ENCODE data around the gene MYOM3.

Gene MYOM3

GRCh38 chr1:24111996-24112779 is at the start of gene MYOM3:
TSS of gene MYOM3 (minus strand) at chr1:24112135. CDS start at chr1:24108636, 3,499 bp downstream.
- no peaks in the 10 kb centered on the region for H3K36me3 ChIP-seq (ENCODE audit: control insufficient read depth, insufficient read depth, low read length)
- no peak within 1 kb of the TSS for H3K27ac ChIP-seq (ENCODE audit: low read depth, low read length)
- no peaks in the 10 kb centered on the region for H3K9me3 ChIP-seq (ENCODE audit: control insufficient read depth, insufficient read depth, low read length)
- no peak within 1 kb of the TSS for H3K9ac ChIP-seq (ENCODE audit: low read depth, low read length)
- peaks cover 19% of the 10 kb centered on the region; the same call in 1 of the 2 replicates for H3K4me1 ChIP-seq (ENCODE audit: control insufficient read depth, insufficient read depth, low read length)
- no peaks in the 10 kb centered on the region for H3K27me3 ChIP-seq (ENCODE audit: control insufficient read depth, insufficient read depth, low read length)
- no peak within 1 kb of the TSS for H3K4me3 ChIP-seq (ENCODE audit: low read depth, low read length)

DNA sequence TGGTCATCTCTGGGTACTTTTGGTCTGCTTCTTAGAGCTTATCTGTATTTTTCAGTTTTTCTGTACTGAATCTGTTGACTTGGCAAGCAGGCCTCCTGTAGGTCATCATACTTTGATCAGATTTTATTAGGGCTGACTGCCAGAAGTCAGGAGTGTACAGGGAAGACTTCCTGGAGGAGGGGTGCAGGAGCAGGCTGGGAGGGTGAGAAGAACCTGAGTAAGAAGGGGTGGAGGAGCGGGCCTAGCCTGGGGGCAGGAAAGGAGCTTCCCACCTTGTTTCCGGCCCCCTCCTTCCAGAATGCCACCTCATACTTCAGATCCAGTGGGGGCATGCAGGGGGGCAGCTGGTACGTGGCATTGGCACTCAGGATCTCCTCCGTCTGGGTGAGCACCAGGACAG is 49.3 kb upstream of the MYOM3 start:
- peaks cover 33% of the 10 kb centered on the region for H3K36me3 ChIP-seq (ENCODE audit: control insufficient read depth, insufficient read depth, low read length)
- H3K27ac ChIP-seq (ENCODE audit: low read depth, low read length), result no peak overlapping the region
- H3K27me3 ChIP-seq (ENCODE audit: control insufficient read depth, insufficient read depth, low read length), result no peaks in the 10 kb centered on the region
- no peaks in the 10 kb centered on the region for H3K9me3 ChIP-seq (ENCODE audit: control insufficient read depth, insufficient read depth, low read length)
- no peaks in the 10 kb centered on the region for H3K4me1 ChIP-seq (ENCODE audit: control insufficient read depth, insufficient read depth, low read length)
- no peak overlapping the region for H3K4me3 ChIP-seq (ENCODE audit: low read depth, low read length)
- H3K9ac ChIP-seq (ENCODE audit: low read depth, low read length), result no peak overlapping the region

DNA sequence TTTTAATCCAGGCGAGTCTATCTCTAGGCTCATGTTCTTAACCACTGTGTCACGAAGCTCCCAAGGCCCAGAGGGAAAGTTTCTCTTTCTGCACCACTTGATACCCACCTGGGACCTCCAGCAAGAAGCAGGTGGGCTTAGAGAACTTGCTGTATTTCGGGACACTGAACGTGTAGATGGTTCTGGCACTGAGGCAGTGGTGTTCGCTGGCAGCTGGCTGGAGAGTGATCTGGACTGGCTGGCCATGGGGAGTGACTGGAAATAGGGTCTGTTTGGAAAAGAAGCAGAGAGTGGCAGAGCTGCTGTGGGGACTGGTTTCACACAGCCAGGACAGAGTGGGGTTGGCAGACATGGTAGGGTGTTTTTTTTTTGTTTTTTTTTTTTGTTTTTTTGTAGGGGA is 47.4 kb upstream of the MYOM3 start:
- peaks cover 25% of the 10 kb centered on the region for H3K36me3 ChIP-seq (ENCODE audit: control insufficient read depth, insufficient read depth, low read length)
- H3K27me3 ChIP-seq (ENCODE audit: control insufficient read depth, insufficient read depth, low read length), result no peaks in the 10 kb centered on the region
- H3K4me3 ChIP-seq (ENCODE audit: low read depth, low read length), result no peak overlapping the region
- no peak overlapping the region for H3K27ac ChIP-seq (ENCODE audit: low read depth, low read length)
- no peaks in the 10 kb centered on the region for H3K9me3 ChIP-seq (ENCODE audit: control insufficient read depth, insufficient read depth, low read length)
- 0 out of 2 replicates have a peak, but pooled peaks cover under 1% of the 10 kb centered on the region for H3K4me1 ChIP-seq (ENCODE audit: control insufficient read depth, insufficient read depth, low read length)
- H3K9ac ChIP-seq (ENCODE audit: low read depth, low read length), result no peak overlapping the region

DNA sequence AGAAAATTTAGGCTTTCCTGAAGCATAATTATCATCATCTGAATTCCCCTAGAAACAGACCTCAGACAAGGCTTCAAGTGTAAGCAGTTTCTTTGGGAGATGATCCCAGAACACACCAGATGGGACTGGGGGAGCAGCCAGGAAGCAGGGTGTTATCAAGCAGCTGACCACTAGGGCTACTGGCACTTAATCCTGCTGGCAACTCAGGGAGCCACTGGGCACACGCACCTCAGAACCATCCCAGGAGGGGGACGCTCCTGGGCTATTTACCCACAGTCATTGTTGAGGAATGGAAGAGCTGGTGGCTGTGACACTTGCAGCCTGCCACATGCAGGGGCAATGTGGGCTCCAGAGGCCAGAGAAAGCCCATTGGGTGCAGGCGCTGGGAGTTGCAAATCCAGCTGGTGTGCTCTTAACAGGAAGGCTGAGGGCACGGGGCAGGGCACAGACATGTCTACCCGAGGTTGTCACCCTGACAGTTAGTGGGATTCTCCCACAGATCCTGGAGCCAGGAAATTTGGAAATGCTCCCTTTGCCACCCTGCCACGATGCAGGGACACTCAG is 46.1 kb upstream of the MYOM3 start:
- Histone ChIP-seq H3K27me3 (ENCODE audit: control insufficient read depth, insufficient read depth, low read length) (no peaks in the 10 kb centered on the region), H3K9me3 (ENCODE audit: control insufficient read depth, insufficient read depth, low read length) (no peaks in the 10 kb centered on the region), H3K4me1 (ENCODE audit: control insufficient read depth, insufficient read depth, low read length) (peaks cover 5% of the 10 kb centered on the region; the same call in 1 of the 2 replicates), H3K9ac (ENCODE audit: low read depth, low read length) (no peak overlapping the region), H3K36me3 (ENCODE audit: control insufficient read depth, insufficient read depth, low read length) (peaks cover 25% of the 10 kb centered on the region), H3K27ac (ENCODE audit: low read depth, low read length) (no peak overlapping the region), H3K4me3 (ENCODE audit: low read depth, low read length) (no peak overlapping the region)

GRCh38 chr1:24156542-24157260 is 44.8 kb upstream of the MYOM3 start:
- H3K27ac ChIP-seq (ENCODE audit: low read depth, low read length), result no peak overlapping the region
- H3K4me3 ChIP-seq (ENCODE audit: low read depth, low read length), result no peak overlapping the region
- no peaks in the 10 kb centered on the region for H3K27me3 ChIP-seq (ENCODE audit: control insufficient read depth, insufficient read depth, low read length)
- H3K9me3 ChIP-seq (ENCODE audit: control insufficient read depth, insufficient read depth, low read length), result no peaks in the 10 kb centered on the region
- peaks cover 25% of the 10 kb centered on the region for H3K36me3 ChIP-seq (ENCODE audit: control insufficient read depth, insufficient read depth, low read length)
- peaks cover 9% of the 10 kb centered on the region for H3K4me1 ChIP-seq (ENCODE audit: control insufficient read depth, insufficient read depth, low read length)
- no peak overlapping the region for H3K9ac ChIP-seq (ENCODE audit: low read depth, low read length)

- H3K9me3 ChIP-seq (ENCODE audit: control insufficient read depth, insufficient read depth, low read length), result no peaks in the 10 kb centered on the region
- H3K27ac ChIP-seq (ENCODE audit: low read depth, low read length), result no peak overlapping the region
- H3K9ac ChIP-seq (ENCODE audit: low read depth, low read length), result no peak overlapping the region
- peaks cover 23% of the 10 kb centered on the region for H3K36me3 ChIP-seq (ENCODE audit: control insufficient read depth, insufficient read depth, low read length)
- H3K27me3 ChIP-seq (ENCODE audit: control insufficient read depth, insufficient read depth, low read length), result no peaks in the 10 kb centered on the region
- no peak overlapping the region for H3K4me3 ChIP-seq (ENCODE audit: low read depth, low read length)
- peaks cover 18% of the 10 kb centered on the region for H3K4me1 ChIP-seq (ENCODE audit: control insufficient read depth, insufficient read depth, low read length)
Measured at GRCh38 chr1:24155011-24155782, 43.3 kb upstream of the MYOM3 start.

GRCh38 chr1:24154215-24154614 is 42.3 kb upstream of the MYOM3 start:
- no peak overlapping the region for H3K4me3 ChIP-seq (ENCODE audit: low read depth, low read length)
- peak overlapping the region; percentile 16 for H3K27ac ChIP-seq (ENCODE audit: low read depth, low read length)
- H3K4me1 ChIP-seq (ENCODE audit: control insufficient read depth, insufficient read depth, low read length), result peaks cover 23% of the 10 kb centered on the region
- H3K36me3 ChIP-seq (ENCODE audit: control insufficient read depth, insufficient read depth, low read length), result peaks cover 21% of the 10 kb centered on the region
- no peaks in the 10 kb centered on the region for H3K27me3 ChIP-seq (ENCODE audit: control insufficient read depth, insufficient read depth, low read length)
- H3K9me3 ChIP-seq (ENCODE audit: control insufficient read depth, insufficient read depth, low read length), result no peaks in the 10 kb centered on the region
- H3K9ac ChIP-seq (ENCODE audit: low read depth, low read length), result no peak overlapping the region

DNA sequence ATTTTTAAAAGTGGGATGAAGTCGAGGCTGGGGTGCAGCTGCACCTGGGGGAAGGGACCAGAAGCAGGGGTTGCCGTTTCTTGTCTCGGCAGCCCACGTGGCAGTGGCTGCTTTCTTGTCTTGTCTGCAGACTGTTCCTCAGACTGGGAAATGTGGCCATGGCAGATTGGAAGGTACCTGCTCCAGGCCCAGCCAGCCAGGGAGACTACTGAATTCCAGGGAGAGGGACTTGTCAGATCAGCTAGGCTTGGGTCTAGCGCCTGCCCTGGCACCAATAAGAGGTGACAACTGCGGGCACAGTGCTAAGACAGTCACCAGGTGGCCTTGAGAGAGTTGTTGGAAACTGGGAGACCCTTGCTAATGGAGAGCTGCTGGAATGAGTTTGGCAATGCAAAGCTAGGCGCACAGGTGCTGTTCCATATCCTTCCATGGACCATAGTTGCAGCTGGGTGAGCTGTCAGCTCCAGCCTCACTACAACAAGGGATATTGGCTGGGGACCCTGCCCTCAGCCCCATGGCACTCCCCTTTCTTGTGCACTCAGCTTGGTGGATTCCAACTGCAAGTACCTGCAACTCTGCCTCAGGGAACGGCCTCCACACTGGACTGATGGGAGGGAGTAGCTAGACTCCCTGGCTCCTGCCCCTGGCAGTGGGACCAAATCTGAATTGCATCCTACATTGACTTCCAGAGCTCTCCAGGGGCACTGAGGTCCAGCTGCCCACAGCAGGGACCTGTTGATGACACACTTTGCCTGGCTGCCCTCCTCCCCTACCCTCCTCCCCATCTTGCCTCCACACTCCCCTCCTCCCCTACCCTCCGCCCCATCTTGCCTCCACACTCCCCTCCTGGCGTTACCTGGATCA is 40.9 kb upstream of the MYOM3 start:
- H3K9ac ChIP-seq (ENCODE audit: low read depth, low read length), result no peak overlapping the region
- H3K36me3 ChIP-seq (ENCODE audit: control insufficient read depth, insufficient read depth, low read length), result peaks cover 17% of the 10 kb centered on the region
- peak overlapping the region; percentile 16 for H3K27ac ChIP-seq (ENCODE audit: low read depth, low read length)
- no peaks in the 10 kb centered on the region for H3K9me3 ChIP-seq (ENCODE audit: control insufficient read depth, insufficient read depth, low read length)
- peaks cover 23% of the 10 kb centered on the region for H3K4me1 ChIP-seq (ENCODE audit: control insufficient read depth, insufficient read depth, low read length)
- H3K4me3 ChIP-seq (ENCODE audit: low read depth, low read length), result no peak overlapping the region
- no peaks in the 10 kb centered on the region for H3K27me3 ChIP-seq (ENCODE audit: control insufficient read depth, insufficient read depth, low read length)

DNA sequence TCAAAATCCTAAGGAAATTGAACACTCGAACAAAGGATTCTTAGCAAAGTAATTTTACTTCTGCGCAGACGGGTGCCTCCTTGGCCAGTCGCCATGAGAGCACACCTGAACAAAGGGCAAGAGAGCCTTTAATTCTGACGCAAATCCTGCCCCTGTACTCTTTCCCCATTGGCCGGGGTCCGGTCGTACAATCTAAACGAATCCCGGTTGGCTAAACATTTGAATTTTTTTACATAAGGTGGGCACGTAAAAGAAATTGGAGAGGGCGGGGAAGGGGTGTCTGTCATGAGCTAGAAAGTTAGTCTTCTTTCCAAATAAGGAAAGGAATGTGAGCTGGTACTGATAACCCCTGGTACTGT is 39.2 kb upstream of the MYOM3 start:
- Histone ChIP-seq H3K9ac (ENCODE audit: low read depth, low read length) (peak overlapping the region; percentile 94), H3K4me1 (ENCODE audit: control insufficient read depth, insufficient read depth, low read length) (peaks cover 23% of the 10 kb centered on the region), H3K36me3 (ENCODE audit: control insufficient read depth, insufficient read depth, low read length) (peaks cover 2% of the 10 kb centered on the region), H3K4me3 (ENCODE audit: low read depth, low read length) (peak overlapping the region; percentile 54), H3K9me3 (ENCODE audit: control insufficient read depth, insufficient read depth, low read length) (no peaks in the 10 kb centered on the region), H3K27me3 (ENCODE audit: control insufficient read depth, insufficient read depth, low read length) (no peaks in the 10 kb centered on the region), H3K27ac (ENCODE audit: low read depth, low read length) (peak overlapping the region; percentile 97)

Data from HUES48 (cell line).